Hematopoietic multipotent progenitor cell treated with erythropoietin and hydrocortisone succinate and interleukin-3 and kit ligand, for 17 days (in vitro differentiated cells): ENCODE results near the gene SNAP23.
A peak's percentile ranks its signal among the peaks of the same experiment; 100 is the strongest.

Source experiments
- DNase-seq: peaks from one replicate; pipeline ENCODE4 v3.0.0-alpha.2; 2015; ENCODE audit warnings: low spot score

SNAP23 gene

DNA sequence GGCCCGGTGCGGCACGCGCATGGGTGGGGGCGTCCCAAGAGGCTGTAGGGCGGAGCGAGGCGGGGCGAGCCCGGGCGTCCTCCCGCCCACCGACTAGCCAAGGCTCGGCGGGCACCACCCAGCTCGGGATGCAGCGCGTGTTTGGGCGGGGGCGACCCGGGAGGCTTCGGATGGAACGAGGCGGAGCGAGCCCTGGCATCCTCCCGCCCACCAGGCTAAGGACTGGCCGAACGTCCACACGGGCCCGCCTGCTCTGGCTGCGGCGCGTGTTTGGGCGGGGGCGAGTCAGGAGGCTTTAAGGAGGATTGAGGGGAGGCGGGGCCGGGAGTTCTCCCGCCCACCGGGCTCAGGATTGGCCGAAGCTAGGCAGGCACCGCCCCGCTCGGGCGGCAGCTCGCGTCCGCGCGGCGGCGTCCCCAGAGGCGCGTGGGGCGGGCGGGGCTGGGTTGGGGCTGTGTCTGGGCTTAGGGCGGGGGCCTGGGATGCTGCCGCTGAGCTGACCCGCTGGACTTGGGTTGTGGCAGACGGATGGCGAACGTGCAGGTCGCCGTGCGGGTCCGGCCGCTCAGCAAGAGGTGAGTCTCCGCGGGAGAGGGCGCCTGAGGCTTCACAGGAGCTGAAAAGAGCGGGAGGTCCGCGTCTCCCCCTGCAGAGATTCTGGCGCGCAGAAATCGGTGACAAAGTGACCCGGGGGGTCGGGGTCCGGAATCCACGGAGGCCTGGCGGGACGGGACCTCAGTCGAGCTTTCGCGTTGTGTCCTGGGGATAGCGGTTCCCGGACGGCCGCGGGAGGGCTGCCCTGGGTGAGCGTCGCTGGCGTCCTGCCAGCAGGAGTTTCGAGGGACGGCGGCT is 80.0 kb downstream of the SNAP23 start, which contains the start of gene STARD9:
Gene STARD9, plus strand, starts transcription at position 419 of the 852 bp plus-strand sequence. Its CDS starts 110 bp downstream, at position 529.
- DNase-seq = peak; percentile 95

DNA sequence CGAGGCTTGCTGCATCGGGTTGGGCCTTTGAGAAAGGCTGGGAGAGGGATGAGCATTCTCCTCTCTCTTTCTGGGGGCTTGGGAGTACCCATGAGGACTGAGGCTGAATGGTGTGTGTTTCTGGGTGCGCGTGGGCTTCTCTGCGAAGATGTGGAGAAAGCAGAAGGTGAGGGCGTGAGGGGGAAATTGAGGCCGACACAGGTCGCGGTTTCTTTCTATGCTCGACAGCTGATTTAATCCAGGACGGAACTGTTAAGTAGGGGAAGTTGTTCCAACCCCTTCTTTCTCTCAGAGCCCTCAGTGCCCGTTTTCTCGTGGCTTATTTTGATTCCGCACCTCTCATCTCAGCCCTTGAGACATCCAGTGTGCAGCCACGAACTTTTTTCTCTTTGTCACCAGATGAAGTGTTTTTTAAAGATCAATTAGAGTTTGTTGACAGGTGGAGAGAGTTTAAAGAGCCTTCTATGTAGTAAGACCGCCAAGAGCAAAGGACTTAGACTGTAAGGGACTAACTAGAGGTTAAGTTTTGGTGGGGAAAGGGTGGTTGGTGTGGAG is 80.7 kb downstream of the SNAP23 start:
- DNase-seq = no peak

DNA sequence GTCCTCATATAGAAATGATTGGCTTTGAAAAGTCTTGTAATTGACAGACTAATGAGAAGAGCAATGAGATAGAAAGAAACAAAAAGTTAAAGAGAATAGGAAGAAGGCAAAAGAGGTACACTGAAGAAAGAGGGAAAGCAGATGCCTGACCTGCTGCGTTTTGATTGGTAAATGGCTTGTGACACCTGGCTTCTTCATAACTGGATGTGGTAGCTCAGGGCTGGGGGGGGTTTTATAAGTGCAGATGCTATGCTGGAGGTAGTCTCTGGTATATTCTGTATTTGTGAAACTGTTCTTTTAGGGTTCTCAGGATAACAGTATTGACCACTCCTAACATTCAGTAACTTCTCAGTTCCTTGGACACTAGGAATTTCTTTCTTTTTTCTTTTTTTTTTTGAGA is 81.3 kb downstream of the SNAP23 start:
- DNase-seq = no peak

DNA sequence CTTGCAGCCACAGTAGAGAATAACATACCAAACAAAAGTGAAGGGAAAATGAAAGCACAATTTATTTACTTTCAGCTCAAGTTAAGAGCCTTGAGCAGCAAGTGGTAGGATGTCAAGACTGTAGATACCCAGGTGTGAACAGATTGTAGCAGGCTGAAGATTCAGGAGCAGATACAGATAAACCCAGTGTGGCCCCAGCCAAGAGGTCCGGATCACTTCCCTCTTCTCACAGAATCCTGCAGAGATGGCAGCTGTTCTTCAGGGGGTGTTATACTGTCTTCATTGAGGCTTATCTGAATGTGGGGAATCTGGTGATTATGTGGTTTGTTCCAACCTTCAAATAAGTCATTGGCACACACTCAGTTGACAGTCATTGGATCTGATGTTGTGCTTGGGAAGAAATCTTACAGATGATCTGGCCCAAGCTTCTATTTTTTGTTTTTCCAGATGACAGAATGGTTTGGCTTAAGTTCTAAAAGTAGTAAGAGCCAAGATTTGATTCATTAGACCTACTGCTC is 82.1 kb downstream of the SNAP23 start:
- DNase-seq = no peak

DNA sequence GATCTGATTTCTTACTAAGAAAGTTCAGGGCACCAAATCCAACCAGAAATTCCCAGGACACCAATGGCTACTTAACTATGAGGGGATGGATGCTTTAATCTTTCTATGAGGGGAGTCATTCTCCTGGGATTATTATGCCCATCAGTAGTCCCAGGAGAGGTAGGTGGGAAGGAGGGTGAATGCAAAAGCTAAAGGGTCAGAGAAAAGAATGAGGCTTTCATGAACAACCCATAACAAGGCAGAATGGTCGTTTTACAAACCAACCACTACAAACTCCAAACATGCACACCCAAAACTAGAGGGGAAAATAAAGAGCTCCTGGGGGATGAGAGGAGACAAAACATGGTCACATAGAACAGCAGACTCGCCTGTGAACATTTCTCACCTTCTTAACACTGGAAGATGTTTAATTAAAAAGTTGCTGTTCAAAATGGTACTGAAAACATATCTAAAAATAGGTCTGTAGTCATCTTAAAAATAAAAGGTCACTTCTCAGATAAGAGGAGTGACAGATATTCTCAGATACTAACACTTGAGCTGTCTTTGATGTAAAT is 83.6 kb downstream of the SNAP23 start:
- no peak for DNase-seq

DNA sequence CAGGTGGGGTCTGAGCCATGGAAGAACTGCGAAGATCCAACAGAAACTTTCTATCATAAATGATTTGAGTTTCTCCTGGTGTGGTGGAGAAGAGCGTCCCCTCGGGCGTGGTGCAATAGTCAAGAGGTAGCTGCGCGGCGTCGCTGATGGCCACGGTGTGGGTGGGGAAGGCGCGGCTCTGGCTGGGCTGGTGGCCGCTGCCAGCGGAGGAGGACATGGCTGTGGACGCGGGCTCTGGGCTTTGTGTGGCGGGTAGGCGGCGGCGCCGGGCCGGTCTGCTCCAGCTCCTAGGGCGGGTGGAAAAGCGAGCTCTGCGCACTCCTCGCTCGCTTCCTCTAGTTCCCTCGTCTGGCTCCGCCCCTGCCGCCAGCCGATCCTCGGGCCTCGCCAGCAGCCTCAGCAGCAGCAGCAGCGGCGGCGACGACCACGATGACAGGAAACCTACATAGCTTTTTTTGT is 85.9 kb downstream of the SNAP23 start:
- DNase-seq = no peak
